ENCODE measurements around the gene XPOT. TPM values are rescaled to one million over a fixed set of nuclear protein-coding genes. Genes with fewer than 3 reads are reported as not detected.
A peak's percentile ranks its signal among the peaks of the same experiment; 100 is the strongest.

Gene XPOT
- polyA plus RNA-seq, 1 experiment: 183 TPM

DNA sequence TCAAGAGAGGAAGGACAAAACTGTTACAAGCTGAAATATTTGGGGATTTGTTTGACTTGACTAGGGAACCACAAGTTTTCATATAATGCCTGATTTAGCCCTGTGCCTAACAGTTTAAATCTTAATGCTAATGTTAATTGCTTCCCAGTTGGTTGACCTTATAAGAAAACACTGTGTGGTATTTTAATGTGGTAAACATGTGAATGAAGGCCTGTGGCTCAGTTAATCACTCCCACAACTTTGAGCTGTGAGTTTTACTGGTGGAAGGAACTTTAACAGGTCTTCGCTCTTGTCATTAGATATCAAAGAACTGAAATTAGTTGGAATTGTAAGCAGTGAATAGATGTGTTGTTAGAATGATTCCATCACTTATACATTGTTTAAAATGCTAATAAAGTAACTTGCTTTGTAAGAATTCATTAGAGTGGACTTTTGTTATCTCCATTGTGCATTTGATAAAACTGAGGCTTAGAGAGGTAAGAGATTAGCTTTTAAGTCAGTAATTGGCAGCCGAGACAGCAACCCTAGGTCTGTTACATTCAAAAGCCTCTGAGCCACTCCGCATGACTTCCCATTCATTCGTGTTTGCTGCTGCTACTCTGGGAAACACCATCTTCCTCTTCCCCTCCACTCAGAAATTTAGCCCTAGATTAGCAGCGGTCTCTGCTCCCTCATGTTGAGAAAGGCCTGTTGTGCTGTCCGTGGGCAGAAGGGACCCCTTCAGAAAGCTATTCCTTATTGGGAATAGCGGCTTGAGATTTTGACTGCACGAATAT is 46.7 kb downstream of the XPOT start:
- H3K9me3 ChIP-seq (ENCODE audit: control insufficient read depth, insufficient read depth, low read length): no peaks in the 10 kb centered on the region; the same call in 1 of the 2 replicates
- ChIA-PET CTCF (interaction anchor here (0.9 kb wide), 1 partner anchor 9 kb away, joined by 3 read pairs; no protein-coding TSS in a partner anchor), POLR2A (interaction anchor here (0.6 kb wide), 1 partner anchor 13 kb away, joined by 3 read pairs; no protein-coding TSS in a partner anchor)
- peak overlapping the region; percentile 85 for H3K4me3 ChIP-seq (ENCODE audit: low read depth, low read length)
- H3K27me3 ChIP-seq (ENCODE audit: control insufficient read depth, insufficient read depth, low read length): no peaks in the 10 kb centered on the region
- peak overlapping the region; percentile 47 for H3K27ac ChIP-seq (ENCODE audit: low read depth, low read length)
- DNase-seq (ENCODE audit: low read depth, low spot score): no peak
- TF ChIP-seq, protein P1, sequence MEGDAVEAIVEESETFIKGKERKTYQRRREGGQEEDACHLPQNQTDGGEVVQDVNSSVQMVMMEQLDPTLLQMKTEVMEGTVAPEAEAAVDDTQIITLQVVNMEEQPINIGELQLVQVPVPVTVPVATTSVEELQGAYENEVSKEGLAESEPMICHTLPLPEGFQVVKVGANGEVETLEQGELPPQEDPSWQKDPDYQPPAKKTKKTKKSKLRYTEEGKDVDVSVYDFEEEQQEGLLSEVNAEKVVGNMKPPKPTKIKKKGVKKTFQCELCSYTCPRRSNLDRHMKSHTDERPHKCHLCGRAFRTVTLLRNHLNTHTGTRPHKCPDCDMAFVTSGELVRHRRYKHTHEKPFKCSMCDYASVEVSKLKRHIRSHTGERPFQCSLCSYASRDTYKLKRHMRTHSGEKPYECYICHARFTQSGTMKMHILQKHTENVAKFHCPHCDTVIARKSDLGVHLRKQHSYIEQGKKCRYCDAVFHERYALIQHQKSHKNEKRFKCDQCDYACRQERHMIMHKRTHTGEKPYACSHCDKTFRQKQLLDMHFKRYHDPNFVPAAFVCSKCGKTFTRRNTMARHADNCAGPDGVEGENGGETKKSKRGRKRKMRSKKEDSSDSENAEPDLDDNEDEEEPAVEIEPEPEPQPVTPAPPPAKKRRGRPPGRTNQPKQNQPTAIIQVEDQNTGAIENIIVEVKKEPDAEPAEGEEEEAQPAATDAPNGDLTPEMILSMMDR (IDR thresholded peaks at IDR 0.05; ENCODE audit: low read depth, low read length): no peak

DNA sequence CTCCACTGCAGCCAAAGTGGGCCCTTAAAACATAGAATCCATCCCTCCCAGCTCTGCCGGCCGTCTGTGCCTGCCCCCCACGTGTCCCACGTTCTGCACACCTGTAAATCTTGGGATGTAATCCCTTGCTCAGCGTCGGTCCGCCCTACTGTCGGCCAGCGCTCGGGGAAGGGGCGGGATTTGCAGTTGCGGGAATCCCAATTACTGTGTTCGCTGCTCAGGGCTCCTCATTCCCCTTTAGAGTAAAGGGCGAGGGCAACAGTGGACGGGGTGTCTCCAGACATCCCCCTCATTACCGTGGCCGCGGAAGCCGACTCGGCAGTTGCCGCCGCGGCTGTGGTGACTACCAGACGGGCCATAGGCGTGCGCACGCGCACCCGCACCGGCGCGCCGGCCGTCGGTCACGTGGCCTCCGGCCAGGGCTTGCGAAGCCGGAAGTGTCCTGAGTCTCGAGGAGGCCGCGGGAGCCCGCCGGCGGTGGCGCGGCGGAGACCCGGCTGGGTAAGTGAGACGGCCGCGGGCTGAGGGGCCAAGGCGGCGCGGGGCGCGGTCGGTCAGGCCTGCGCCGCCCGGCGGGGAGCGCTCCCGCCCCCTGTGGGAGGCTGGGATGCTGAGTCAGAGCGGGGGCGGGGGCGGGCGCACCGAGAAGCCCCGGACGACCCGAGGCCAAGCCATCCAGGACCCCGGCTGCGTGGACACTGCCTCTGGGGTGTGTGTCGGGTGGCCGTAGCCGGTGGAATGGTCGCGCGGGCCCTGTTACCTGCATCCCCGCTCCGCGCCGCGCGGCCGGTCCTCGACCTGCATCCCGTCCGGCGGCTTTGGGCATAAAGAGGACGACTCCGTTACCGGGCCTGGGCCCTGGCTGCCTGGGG is 47.7 kb downstream of the XPOT start, which contains the start of gene TBK1:
TSS of gene TBK1 (plus strand) at position 434 of the 872 bp plus-strand sequence. CDS start 3,751 bp downstream, outside the sequence.
- CTCF ChIA-PET: no interaction called here

DNA sequence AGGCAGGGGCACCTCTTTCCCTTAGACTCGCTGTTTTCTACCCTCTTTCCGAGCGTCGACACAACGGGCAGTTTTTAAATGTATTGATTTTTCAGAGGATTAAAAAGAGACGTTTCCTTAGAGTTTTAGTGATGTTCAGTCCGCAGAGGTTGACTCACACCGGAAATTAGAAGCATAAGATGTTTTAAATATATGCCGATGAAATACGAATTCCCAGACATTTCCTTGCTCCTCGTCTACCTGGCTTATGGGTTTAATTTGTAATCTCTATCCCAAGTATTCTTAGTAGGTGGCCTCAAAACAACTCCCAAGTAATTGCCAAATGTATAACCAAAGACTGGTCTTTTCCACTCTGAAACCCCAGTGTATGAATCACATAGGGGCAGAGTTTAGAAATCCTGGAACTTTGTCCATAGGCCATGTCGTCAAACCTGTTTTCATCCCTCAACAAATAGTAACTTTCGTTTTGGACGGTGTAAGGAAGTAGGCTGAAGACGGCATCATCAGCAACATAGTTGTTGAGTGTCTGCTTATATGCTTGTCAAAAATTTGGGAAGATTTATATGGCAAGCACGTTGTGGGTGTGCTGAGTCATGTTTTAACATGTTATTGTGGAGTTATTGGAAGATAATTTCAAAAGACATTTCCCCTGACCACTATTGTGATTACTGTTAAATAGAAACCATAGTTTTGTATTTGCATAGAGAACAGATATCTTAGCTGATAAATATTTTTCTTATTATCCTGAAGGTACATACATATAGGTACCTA is 48.6 kb downstream of the XPOT start:
- peak overlapping the region; percentile 85 for H3K4me3 ChIP-seq (ENCODE audit: low read depth, low read length)
- DNase-seq (ENCODE audit: low read depth, low spot score): peak; percentile 41
- H3K27ac ChIP-seq (ENCODE audit: low read depth, low read length): peak overlapping the region; percentile 98
- CTCF ChIA-PET: interaction anchor here (1.1 kb wide), 1 partner anchor 56 kb away, joined by 5 read pairs; no protein-coding TSS in a partner anchor
- TF ChIP-seq, protein P1 (IDR thresholded peaks at IDR 0.05; ENCODE audit: low read depth, low read length): no peak
- POLR2A ChIA-PET: no interaction called here
- no peaks in the 10 kb centered on the region for H3K27me3 ChIP-seq (ENCODE audit: control insufficient read depth, insufficient read depth, low read length)
- no peaks in the 10 kb centered on the region; the same call in 1 of the 2 replicates for H3K9me3 ChIP-seq (ENCODE audit: control insufficient read depth, insufficient read depth, low read length)

More for the DNA sequence above, 47.7 kb downstream of the XPOT start, which contains the start of gene TBK1:
- POLR2A ChIA-PET: no interaction called here
- DNase-seq (ENCODE audit: low read depth, low spot score): peak; percentile 57
- Histone ChIP-seq H3K27me3 (ENCODE audit: control insufficient read depth, insufficient read depth, low read length) (no peaks in the 10 kb centered on the region), H3K9me3 (ENCODE audit: control insufficient read depth, insufficient read depth, low read length) (no peaks in the 10 kb centered on the region; the same call in 1 of the 2 replicates), H3K4me3 (ENCODE audit: low read depth, low read length) (peak within 1 kb of the TSS; percentile 85), H3K27ac (ENCODE audit: low read depth, low read length) (peak within 1 kb of the TSS; percentile 98)
- TF ChIP-seq, protein P1 (IDR thresholded peaks at IDR 0.05; ENCODE audit: low read depth, low read length): no peak

DNA sequence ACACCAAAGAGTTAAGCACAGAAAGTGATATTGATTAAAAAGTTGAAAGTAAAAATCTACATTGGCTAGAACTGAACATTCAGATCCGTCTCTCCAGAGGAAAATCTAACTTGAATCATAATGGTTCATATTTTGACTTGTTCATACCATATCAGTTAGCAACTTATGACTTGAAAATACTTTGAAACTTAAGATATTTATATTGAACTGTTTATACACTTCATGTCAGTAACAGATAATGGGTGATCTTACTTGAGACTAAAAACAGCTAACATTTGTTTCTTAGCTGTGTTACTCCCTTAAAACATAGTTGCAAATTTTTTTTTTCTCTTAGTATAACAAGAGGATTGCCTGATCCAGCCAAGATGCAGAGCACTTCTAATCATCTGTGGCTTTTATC is 51.3 kb downstream of the XPOT start:
- CTCF ChIA-PET: interaction anchor here (2.0 kb wide), 1 partner anchor 94 kb away, joined by 7 read pairs; no protein-coding TSS in a partner anchor
- H3K4me3 ChIP-seq (ENCODE audit: low read depth, low read length): no peak overlapping the region
- H3K27me3 ChIP-seq (ENCODE audit: control insufficient read depth, insufficient read depth, low read length): no peaks in the 10 kb centered on the region
- no peak overlapping the region for H3K27ac ChIP-seq (ENCODE audit: low read depth, low read length)
- DNase-seq (ENCODE audit: low read depth, low spot score): no peak
- POLR2A ChIA-PET: no interaction called here
- H3K9me3 ChIP-seq (ENCODE audit: control insufficient read depth, insufficient read depth, low read length): no peaks in the 10 kb centered on the region; the same call in 1 of the 2 replicates
- TF ChIP-seq, protein P1 (IDR thresholded peaks at IDR 0.05; ENCODE audit: low read depth, low read length): no peak

Data from AG04450 (cell line).